HepG2 (cell line): ENCODE measurements around the gene GMEB2. TPM values are rescaled to one million over a fixed set of nuclear protein-coding genes. Genes with fewer than 3 reads are reported as not detected.
A peak's percentile ranks its signal among the peaks of the same experiment; 100 is the strongest.

Source experiments
- ATAC-seq: fragments of 200-7000 bp; cut with Tn5 transposase; 3 replicates; pipeline ENCODE4 v1.9.1; 2020; ENCODE audit warnings: mild to moderate bottlenecking, moderate library complexity
- BruUV-seq: library from RNA; stranded (reverse); fragments of 400-500 nt; replicated peaks from 2 replicates; lab custom pipeline; 2021; lab: Mats Ljungman, UMichigan
- CTCF ChIA-PET: fragments of 300-600 bp; formaldehyde crosslinking; extraction: SDS; loops from one replicate; lab custom pipeline; 2021; ENCODE audit warnings: low total read pairs, inconsistent platforms, low intra/inter-chr PET ratio; lab: Yijun Ruan, JAX
- POLR2A ChIA-PET: fragments of 350-600 bp; sonication (Branson Sonifier 250); formaldehyde crosslinking; loops from one replicate; lab custom pipeline; 2020; ENCODE audit warnings: antibody characterized with exemption, inconsistent platforms; lab: Yijun Ruan, JAX
- DNase-seq: peaks from one replicate; pipeline ENCODE4 v3.0.0-alpha.2; 2015; ENCODE audit warnings: low spot score
- FAIRE-seq: peaks from 3 replicates; lab custom pipeline; 2011; peaks lifted over from hg19 to GRCh38; lab: Jason Lieb, UNC
- H2AFZ ChIP-seq: one replicate; pipeline ENCODE4 v1.6.1; 2011; ENCODE audit warnings: low read length, inconsistent platforms
- H3K27ac ChIP-seq: fragments of 300-600 bp; 3 replicates; pipeline ENCODE4 v1.8.0; 2011; ENCODE audit warnings: mixed run types, mild to moderate bottlenecking, mixed read lengths, low read length, inconsistent platforms; ENCODE audit not compliant: insufficient read depth; ENCODE audit errors: extremely low read length
- H3K27me3 ChIP-seq, 2 experiments: fragments of 200-600 bp in 1 of 2; 2 replicates in 1 of 2; 3 replicates in 1 of 2; pipeline versions ENCODE4 v1.6.0 to v1.8.0; 2011; ENCODE audit warnings: low read length in 2 of 2, mild to moderate bottlenecking in 2 of 2, moderate library complexity in 2 of 2, inconsistent platforms in 1 of 2; ENCODE audit not compliant: insufficient read depth in 2 of 2, control insufficient read depth in 1 of 2
- H3K36me3 ChIP-seq, 2 experiments: fragments of 200-600 bp in 1 of 2; replicated peaks in 1 of 2; 2 replicates in 1 of 2; 3 replicates in 1 of 2; pipeline versions ENCODE4 v1.5.1 to v1.8.0; 2011; ENCODE audit warnings: low read length in 2 of 2, inconsistent platforms in 1 of 2; ENCODE audit not compliant: insufficient read depth in 2 of 2, control insufficient read depth in 1 of 2
- H3K4me1 ChIP-seq: 2 replicates; pipeline ENCODE4 v1.5.1; 2012; ENCODE audit warnings: low read length, inconsistent platforms; ENCODE audit not compliant: insufficient read depth
- H3K4me2 ChIP-seq: 2 replicates; pipeline ENCODE4 v1.6.0; 2011; ENCODE audit warnings: low read depth, low read length, inconsistent platforms
- H3K4me3 ChIP-seq, 3 experiments: fragments of 200-600 bp in 1 of 3; sonication (generic), shearing (Covaris generic) in 1 of 3; replicated peaks in 1 of 3; 2 replicates each; pipeline ENCODE4 v1.5.1; 2011 to 2016; ENCODE audit warnings: low read length in 3 of 3, inconsistent platforms in 2 of 3, low read depth in 2 of 3, mild to moderate bottlenecking in 2 of 3, control low read depth in 1 of 3, mixed read lengths in 1 of 3; ENCODE audit not compliant: insufficient read depth in 1 of 3
- H3K79me2 ChIP-seq: one replicate; pipeline ENCODE4 v1.6.1; 2011; ENCODE audit warnings: low read length, inconsistent platforms; ENCODE audit not compliant: insufficient read depth
- H3K9ac ChIP-seq: 2 replicates; pipeline ENCODE4 v1.6.0; 2011; ENCODE audit warnings: mild to moderate bottlenecking, low read depth, low read length, inconsistent platforms; ENCODE audit not compliant: insufficient read depth
- H3K9me3 ChIP-seq: 2 replicates; pipeline ENCODE4 v1.5.1; 2012; ENCODE audit warnings: mild to moderate bottlenecking, low read length
- H4K20me1 ChIP-seq: 2 replicates; pipeline ENCODE4 v1.6.0; 2011; ENCODE audit warnings: inconsistent platforms, mild to moderate bottlenecking, low read length, moderate library complexity; ENCODE audit not compliant: insufficient read depth
- AGO2 ChIP-seq: fragments of 200-400 bp; formaldehyde crosslinking; optimal IDR thresholded peaks from 2 replicates; pipeline ENCODE3; 2017; ENCODE audit warnings: mild to moderate bottlenecking, low read depth, low read length, moderate library complexity
- CBX2 ChIP-seq, 2 experiments: fragments of 200-600 bp in 1 of 2; sonication (generic); formaldehyde crosslinking in 1 of 2; IDR thresholded peaks; 2 replicates each; pipeline versions ENCODE4 v1.7.0 to v1.8.1; 2018 to 2022; ENCODE audit warnings: low read depth in 2 of 2, low read length in 1 of 2, mild to moderate bottlenecking in 1 of 2, missing genetic modification reagents in 1 of 2
- HIVEP1 ChIP-seq: sonication (generic); formaldehyde crosslinking; IDR thresholded peaks from 2 replicates; pipeline ENCODE4 v1.4.0; 2020; ENCODE audit warnings: mild to moderate bottlenecking, missing genetic modification reagents
- JUN ChIP-seq: sonication (generic); formaldehyde crosslinking; IDR thresholded peaks from 2 replicates; pipeline ENCODE4 v1.4.0; 2020; ENCODE audit warnings: mild to moderate bottlenecking, missing genetic modification reagents
- SOX5 ChIP-seq: IDR thresholded peaks from 2 replicates; pipeline ENCODE4 v1.6.1; 2016; ENCODE audit warnings: borderline replicate concordance
- ZMAT3 ChIP-seq: sonication (generic); formaldehyde crosslinking; conservative IDR thresholded peaks from 2 replicates; pipeline ENCODE4 v1.7.0; 2021; ENCODE audit warnings: missing genetic modification reagents
- WGBS: methylation state at CpG from one replicate; pipeline ENCODE4 v1.1.6; 2017; ENCODE audit warnings: low lambda C conversion rate; 5-methylcytosine and 5-hydroxymethylcytosine counted together
- in situ Hi-C: cut with HindIII; loops from 2 replicates; pipeline ENCODE4 v1.10.0; 2017; ENCODE audit warnings: low pct_unique_long_range_greater_than_20kb; ENCODE audit not compliant: extremely low pct_ligation_motif_present
- intact Hi-C: fragments of 100-400 bp; cut with micrococcal nuclease; formaldehyde crosslinking; loops from one replicate; pipeline ENCODE4 v1.10.0; 2022; ENCODE audit not compliant: unreplicated experiment
- polyA plus RNA-seq, 8 experiments: library from polyadenylated mRNA; depleted of rRNA in 3 of 8; stranded (reverse) in 7 of 8; unstranded in 1 of 8; fragments of >200 nt; fragmentation: Illumina TruSeq in 4 of 8; extraction: Trizol in 4 of 8; gene quantifications; 2 replicates each; pipeline versions ENCODE4 v1.2.1 to v1.2.3, GENCODE V29; 2011 to 2016; ENCODE audit warnings: low read depth in 4 of 8, missing spikeins in 1 of 8, mixed read lengths in 1 of 8; ENCODE audit not compliant: insufficient read depth in 1 of 8
- total RNA-seq, 5 experiments: library from RNA; depleted of rRNA; stranded (reverse); fragments of >200 nt; fragmentation: Illumina TruSeq; extraction: Trizol; gene quantifications; 2 replicates each; pipeline ENCODE4 v1.2.3, GENCODE V29; 2016; ENCODE audit warnings: low read depth in 1 of 5

The GMEB2 gene
- total and polyA plus RNA-seq, 2 of the 13 experiments (the other 11 are each of a cell fraction or from before 2014, with no cell fraction given): 10.6 to 12.4 TPM

DNA sequence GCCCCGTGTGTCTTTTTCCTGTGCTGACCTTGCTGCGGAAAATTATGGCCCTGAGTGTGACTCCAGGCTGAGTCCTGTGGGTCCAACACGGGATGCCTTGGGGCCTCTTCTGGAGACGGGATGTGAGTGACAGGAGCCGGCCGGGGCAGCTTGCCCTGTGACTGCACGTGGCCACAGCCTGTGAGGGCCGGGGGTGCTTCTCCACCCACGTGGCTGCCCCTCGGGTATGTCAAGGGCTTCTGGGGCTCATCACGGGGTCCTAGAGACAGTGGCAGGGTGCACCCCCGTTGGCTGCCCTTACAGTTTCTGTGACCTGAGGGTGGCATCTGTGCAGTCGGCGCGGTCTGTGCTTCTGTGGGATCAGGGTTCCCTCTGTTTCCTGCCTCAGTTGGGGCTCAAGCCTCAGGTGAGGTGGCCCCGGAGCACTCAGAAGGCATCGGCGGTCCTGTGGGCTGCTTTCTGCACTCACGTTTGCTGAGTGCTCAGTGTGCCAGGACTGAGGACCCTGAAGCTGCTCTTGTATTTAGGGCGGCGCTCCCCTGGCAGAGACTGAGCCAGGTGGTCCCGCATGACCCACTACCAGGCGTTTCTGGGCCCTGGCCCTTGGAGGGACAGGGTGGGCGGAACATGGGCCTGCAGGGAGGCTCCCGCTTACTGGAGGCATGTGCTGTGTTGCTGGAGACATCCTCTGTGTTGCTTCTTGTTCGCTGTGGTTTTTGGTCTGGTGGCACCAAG is 36.6 kb upstream of the GMEB2 start:
- peaks cover 39 to 60% of the 10 kb centered on the region in 2 experiments for H3K36me3 ChIP-seq
- no peaks in the 10 kb centered on the region; a peak in 1 of 5 replicates for H3K27me3 ChIP-seq
- CTCF ChIA-PET: no interaction called here
- FAIRE-seq (no peak), DNase-seq (no peak), ATAC-seq (no peak)
- H3K4me2 ChIP-seq: no peak overlapping the region
- no peak overlapping the region for H3K4me3 ChIP-seq
- peaks cover 20% of the 10 kb centered on the region for H3K4me1 ChIP-seq
- BruUV-seq: no TSS peak
- POLR2A ChIA-PET: no interaction called here
- 96% methylated on average over 26 of the region's 26 CpGs for WGBS
- in situ Hi-C loops: no loop called here
- H3K27ac ChIP-seq: no peak overlapping the region
- no peaks in the 10 kb centered on the region for H3K9me3 ChIP-seq
- H2AFZ ChIP-seq: no peak overlapping the region
- no peaks in the 10 kb centered on the region for H4K20me1 ChIP-seq
- TF ChIP-seq AGO2: peak; percentile 38
- TF ChIP-seq ZMAT3 (CRISPR knock-in tag): no peak
- no peak for TF ChIP-seq SOX5 (CRISPR knock-in tag)
- TF ChIP-seq CBX2 (IDR thresholded peaks at IDR 0.05; ENCODE audit: low read depth, low read length): no peak
- no peak for TF ChIP-seq CBX2 (CRISPR knock-in tag; IDR thresholded peaks at IDR 0.05; ENCODE audit: low read depth)
- peaks cover 17% of the 10 kb centered on the region for H3K79me2 ChIP-seq
- no peak overlapping the region for H3K9ac ChIP-seq
- intact Hi-C loops: no loop called here

DNA sequence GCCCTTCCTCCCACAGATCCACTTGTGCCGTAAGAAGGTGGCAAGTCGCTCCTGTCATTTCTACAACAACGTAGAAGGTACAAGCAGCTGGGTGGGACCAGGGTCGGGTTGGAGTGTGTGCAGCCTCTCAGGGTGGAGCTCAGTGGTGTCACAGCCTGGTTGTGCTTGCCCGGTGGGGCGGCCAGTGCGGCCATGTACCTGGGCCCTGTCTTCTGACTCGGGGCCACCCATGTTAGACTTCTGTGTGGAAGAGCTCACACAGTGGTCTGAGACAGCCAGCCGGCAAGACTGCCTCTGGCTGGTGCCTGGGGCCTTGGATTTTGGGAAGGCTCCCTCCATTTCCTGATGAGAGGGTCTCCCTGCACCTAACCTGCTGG is 35.9 kb upstream of the GMEB2 start:
- H3K9me3 ChIP-seq: no peaks in the 10 kb centered on the region
- no peak for TF ChIP-seq JUN (CRISPR knock-in tag)
- 0 out of 2 replicates have a peak, but pooled peaks have one; percentile 10 for TF ChIP-seq HIVEP1 (CRISPR knock-in tag)
- no peak for DNase-seq
- H3K4me1 ChIP-seq: peaks cover 20% of the 10 kb centered on the region
- H3K9ac ChIP-seq: no peak overlapping the region
- BruUV-seq: no TSS peak
- peaks cover 17% of the 10 kb centered on the region for H3K79me2 ChIP-seq
- H4K20me1 ChIP-seq: no peaks in the 10 kb centered on the region
- no peak overlapping the region for H2AFZ ChIP-seq
- in situ Hi-C loops (no loop called here), intact Hi-C loops (no loop called here)
- ChIA-PET CTCF (no interaction called here), POLR2A (no interaction called here)
- peaks cover 33 to 53% of the 10 kb centered on the region in 2 experiments for H3K36me3 ChIP-seq
- H3K4me3 ChIP-seq: no peak overlapping the region
- H3K27ac ChIP-seq: no peak overlapping the region
- FAIRE-seq: no peak
- 97% methylated on average over 8 of the region's 9 CpGs for WGBS
- no peak for ATAC-seq
- H3K4me2 ChIP-seq: no peak overlapping the region
- no peaks in the 10 kb centered on the region; a peak in 1 of 5 replicates for H3K27me3 ChIP-seq
